Measurements from ENCODE around the gene ACSM4. TPM values are rescaled to one million over a fixed set of nuclear protein-coding genes. Genes with fewer than 3 reads are reported as not detected.

The ACSM4 gene
- total and polyA plus RNA-seq, 2 of the 13 experiments (the other 11 are each of a cell fraction or from before 2014, with no cell fraction given): not detected

DNA sequence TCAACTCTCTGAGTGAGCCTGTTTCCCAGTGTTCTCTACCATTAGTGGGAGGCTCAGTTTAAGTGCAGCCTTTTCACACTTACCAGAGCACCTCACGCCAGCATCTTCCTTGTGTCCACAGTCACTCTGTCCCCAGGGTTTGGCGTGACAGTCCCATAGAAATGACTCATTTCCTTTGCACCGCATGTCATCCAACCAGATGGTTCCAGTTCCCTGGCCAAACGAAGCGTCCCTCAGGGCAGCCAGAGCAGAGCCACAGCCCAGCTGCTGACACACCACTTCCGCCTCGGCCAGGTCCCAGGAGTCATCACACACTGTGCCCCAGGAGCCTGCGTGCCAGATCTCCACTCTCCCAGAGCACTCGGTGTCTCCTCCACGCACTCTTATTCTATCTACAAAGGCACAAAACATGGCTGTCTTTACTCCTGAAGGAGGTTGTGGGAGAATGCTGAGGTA lies 65.4 kb downstream of the ACSM4 start (continued):
- TF ChIP-seq, protein P1, sequence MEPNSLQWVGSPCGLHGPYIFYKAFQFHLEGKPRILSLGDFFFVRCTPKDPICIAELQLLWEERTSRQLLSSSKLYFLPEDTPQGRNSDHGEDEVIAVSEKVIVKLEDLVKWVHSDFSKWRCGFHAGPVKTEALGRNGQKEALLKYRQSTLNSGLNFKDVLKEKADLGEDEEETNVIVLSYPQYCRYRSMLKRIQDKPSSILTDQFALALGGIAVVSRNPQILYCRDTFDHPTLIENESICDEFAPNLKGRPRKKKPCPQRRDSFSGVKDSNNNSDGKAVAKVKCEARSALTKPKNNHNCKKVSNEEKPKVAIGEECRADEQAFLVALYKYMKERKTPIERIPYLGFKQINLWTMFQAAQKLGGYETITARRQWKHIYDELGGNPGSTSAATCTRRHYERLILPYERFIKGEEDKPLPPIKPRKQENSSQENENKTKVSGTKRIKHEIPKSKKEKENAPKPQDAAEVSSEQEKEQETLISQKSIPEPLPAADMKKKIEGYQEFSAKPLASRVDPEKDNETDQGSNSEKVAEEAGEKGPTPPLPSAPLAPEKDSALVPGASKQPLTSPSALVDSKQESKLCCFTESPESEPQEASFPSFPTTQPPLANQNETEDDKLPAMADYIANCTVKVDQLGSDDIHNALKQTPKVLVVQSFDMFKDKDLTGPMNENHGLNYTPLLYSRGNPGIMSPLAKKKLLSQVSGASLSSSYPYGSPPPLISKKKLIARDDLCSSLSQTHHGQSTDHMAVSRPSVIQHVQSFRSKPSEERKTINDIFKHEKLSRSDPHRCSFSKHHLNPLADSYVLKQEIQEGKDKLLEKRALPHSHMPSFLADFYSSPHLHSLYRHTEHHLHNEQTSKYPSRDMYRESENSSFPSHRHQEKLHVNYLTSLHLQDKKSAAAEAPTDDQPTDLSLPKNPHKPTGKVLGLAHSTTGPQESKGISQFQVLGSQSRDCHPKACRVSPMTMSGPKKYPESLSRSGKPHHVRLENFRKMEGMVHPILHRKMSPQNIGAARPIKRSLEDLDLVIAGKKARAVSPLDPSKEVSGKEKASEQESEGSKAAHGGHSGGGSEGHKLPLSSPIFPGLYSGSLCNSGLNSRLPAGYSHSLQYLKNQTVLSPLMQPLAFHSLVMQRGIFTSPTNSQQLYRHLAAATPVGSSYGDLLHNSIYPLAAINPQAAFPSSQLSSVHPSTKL (CRISPR knock-in tag; IDR thresholded peaks at IDR 0.05): 0 out of 2 replicates have a peak, but pooled peaks have one; percentile 10
- peak; percentile 61 for TF ChIP-seq POLR2AphosphoS5 (IDR thresholded peaks at IDR 0.05; ENCODE audit: low read depth, low read length)
- peak; percentile 87 for TF ChIP-seq KAT8 (CRISPR knock-in tag; IDR thresholded peaks at IDR 0.05)
- TF ChIP-seq, protein P2, sequence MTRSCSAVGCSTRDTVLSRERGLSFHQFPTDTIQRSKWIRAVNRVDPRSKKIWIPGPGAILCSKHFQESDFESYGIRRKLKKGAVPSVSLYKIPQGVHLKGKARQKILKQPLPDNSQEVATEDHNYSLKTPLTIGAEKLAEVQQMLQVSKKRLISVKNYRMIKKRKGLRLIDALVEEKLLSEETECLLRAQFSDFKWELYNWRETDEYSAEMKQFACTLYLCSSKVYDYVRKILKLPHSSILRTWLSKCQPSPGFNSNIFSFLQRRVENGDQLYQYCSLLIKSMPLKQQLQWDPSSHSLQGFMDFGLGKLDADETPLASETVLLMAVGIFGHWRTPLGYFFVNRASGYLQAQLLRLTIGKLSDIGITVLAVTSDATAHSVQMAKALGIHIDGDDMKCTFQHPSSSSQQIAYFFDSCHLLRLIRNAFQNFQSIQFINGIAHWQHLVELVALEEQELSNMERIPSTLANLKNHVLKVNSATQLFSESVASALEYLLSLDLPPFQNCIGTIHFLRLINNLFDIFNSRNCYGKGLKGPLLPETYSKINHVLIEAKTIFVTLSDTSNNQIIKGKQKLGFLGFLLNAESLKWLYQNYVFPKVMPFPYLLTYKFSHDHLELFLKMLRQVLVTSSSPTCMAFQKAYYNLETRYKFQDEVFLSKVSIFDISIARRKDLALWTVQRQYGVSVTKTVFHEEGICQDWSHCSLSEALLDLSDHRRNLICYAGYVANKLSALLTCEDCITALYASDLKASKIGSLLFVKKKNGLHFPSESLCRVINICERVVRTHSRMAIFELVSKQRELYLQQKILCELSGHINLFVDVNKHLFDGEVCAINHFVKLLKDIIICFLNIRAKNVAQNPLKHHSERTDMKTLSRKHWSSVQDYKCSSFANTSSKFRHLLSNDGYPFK (CRISPR knock-in tag; IDR thresholded peaks at IDR 0.05; ENCODE audit: borderline replicate concordance): peak; percentile 79; the same call in 1 of the 2 replicates
- TF ChIP-seq GATAD1 (CRISPR knock-in tag; IDR thresholded peaks at IDR 0.05): peak; percentile 91
- TF ChIP-seq, protein P3, sequence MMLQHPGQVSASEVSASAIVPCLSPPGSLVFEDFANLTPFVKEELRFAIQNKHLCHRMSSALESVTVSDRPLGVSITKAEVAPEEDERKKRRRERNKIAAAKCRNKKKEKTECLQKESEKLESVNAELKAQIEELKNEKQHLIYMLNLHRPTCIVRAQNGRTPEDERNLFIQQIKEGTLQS (CRISPR knock-in tag; IDR thresholded peaks at IDR 0.05): no peak
- TF ChIP-seq SALL1 (CRISPR knock-in tag; IDR thresholded peaks at IDR 0.05): peak; percentile 40; the same call in 1 of the 2 replicates
- TF ChIP-seq ETV5 (CRISPR knock-in tag; IDR thresholded peaks at IDR 0.05; ENCODE audit: borderline replicate concordance): peak; percentile 44; the same call in 1 of the 2 replicates
- TF ChIP-seq, protein P4, sequence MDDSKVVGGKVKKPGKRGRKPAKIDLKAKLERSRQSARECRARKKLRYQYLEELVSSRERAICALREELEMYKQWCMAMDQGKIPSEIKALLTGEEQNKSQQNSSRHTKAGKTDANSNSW (CRISPR knock-in tag; IDR thresholded peaks at IDR 0.05; ENCODE audit: borderline replicate concordance): no peak
- no peak for TF ChIP-seq RXRB (CRISPR knock-in tag; IDR thresholded peaks at IDR 0.05; ENCODE audit: borderline replicate concordance)
- TF ChIP-seq, protein P5, sequence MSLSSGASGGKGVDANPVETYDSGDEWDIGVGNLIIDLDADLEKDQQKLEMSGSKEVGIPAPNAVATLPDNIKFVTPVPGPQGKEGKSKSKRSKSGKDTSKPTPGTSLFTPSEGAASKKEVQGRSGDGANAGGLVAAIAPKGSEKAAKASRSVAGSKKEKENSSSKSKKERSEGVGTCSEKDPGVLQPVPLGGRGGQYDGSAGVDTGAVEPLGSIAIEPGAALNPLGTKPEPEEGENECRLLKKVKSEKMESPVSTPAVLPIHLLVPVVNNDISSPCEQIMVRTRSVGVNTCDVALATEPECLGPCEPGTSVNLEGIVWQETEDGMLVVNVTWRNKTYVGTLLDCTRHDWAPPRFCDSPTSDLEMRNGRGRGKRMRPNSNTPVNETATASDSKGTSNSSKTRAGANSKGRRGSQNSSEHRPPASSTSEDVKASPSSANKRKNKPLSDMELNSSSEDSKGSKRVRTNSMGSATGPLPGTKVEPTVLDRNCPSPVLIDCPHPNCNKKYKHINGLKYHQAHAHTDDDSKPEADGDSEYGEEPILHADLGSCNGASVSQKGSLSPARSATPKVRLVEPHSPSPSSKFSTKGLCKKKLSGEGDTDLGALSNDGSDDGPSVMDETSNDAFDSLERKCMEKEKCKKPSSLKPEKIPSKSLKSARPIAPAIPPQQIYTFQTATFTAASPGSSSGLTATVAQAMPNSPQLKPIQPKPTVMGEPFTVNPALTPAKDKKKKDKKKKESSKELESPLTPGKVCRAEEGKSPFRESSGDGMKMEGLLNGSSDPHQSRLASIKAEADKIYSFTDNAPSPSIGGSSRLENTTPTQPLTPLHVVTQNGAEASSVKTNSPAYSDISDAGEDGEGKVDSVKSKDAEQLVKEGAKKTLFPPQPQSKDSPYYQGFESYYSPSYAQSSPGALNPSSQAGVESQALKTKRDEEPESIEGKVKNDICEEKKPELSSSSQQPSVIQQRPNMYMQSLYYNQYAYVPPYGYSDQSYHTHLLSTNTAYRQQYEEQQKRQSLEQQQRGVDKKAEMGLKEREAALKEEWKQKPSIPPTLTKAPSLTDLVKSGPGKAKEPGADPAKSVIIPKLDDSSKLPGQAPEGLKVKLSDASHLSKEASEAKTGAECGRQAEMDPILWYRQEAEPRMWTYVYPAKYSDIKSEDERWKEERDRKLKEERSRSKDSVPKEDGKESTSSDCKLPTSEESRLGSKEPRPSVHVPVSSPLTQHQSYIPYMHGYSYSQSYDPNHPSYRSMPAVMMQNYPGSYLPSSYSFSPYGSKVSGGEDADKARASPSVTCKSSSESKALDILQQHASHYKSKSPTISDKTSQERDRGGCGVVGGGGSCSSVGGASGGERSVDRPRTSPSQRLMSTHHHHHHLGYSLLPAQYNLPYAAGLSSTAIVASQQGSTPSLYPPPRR (CRISPR knock-in tag; IDR thresholded peaks at IDR 0.05; ENCODE audit: borderline replicate concordance): no peak
- TF ChIP-seq, protein P6, sequence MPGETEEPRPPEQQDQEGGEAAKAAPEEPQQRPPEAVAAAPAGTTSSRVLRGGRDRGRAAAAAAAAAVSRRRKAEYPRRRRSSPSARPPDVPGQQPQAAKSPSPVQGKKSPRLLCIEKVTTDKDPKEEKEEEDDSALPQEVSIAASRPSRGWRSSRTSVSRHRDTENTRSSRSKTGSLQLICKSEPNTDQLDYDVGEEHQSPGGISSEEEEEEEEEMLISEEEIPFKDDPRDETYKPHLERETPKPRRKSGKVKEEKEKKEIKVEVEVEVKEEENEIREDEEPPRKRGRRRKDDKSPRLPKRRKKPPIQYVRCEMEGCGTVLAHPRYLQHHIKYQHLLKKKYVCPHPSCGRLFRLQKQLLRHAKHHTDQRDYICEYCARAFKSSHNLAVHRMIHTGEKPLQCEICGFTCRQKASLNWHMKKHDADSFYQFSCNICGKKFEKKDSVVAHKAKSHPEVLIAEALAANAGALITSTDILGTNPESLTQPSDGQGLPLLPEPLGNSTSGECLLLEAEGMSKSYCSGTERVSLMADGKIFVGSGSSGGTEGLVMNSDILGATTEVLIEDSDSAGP (CRISPR knock-in tag; IDR thresholded peaks at IDR 0.05; ENCODE audit: borderline replicate concordance): peak; percentile 27; the same call in 1 of the 2 replicates
- peak; percentile 45; the same call in 1 of the 2 replicates for TF ChIP-seq FOXA3 (CRISPR knock-in tag; IDR thresholded peaks at IDR 0.05)
- TF ChIP-seq FOSL2 (CRISPR knock-in tag; IDR thresholded peaks at IDR 0.05): peak; percentile 77
- peak; percentile 64; the same call in 1 of the 2 replicates for TF ChIP-seq POLR2G (IDR thresholded peaks at IDR 0.05; ENCODE audit: low read depth, low read length)

All from HepG2 (cell line).